ENCODE data around the gene CCER1.

The CCER1 gene

GRCh38 chr12:90964616-90965015 is 9.6 kb upstream of the CCER1 start:
- DNase-seq: no peak

GRCh38 chr12:90963946-90964345 is 9.0 kb upstream of the CCER1 start:
- no peak for DNase-seq

- DNase-seq: no peak
Measured at GRCh38 chr12:90961154-90961553, 6.2 kb upstream of the CCER1 start.

GRCh38 chr12:90959538-90960139 is 4.7 kb upstream of the CCER1 start:
- DNase-seq: no peak

- no peak for DNase-seq
Measured at GRCh38 chr12:90959032-90959431, 4.1 kb upstream of the CCER1 start.

- DNase-seq: no peak
Measured at GRCh38 chr12:90958347-90958746, 3.4 kb upstream of the CCER1 start.

GRCh38 chr12:90954428-90954827 is 548 bp downstream of the CCER1 start:
- no peak for DNase-seq

- DNase-seq: no peak
Measured at GRCh38 chr12:90953956-90954421, 987 bp downstream of the CCER1 start.

GRCh38 chr12:90951432-90952105 is 3.4 kb downstream of the CCER1 start:
- no peak for DNase-seq

GRCh38 chr12:90947869-90948268 is 7.1 kb downstream of the CCER1 start:
- no peak for DNase-seq

- no peak for DNase-seq
Measured at GRCh38 chr12:90945070-90945649, 9.8 kb downstream of the CCER1 start.

GRCh38 chr12:90943255-90943654 is 11.7 kb downstream of the CCER1 start:
- no peak for DNase-seq

GRCh38 chr12:90940872-90941499 is 14.0 kb downstream of the CCER1 start:
- no peak for DNase-seq

- no peak for DNase-seq
Measured at GRCh38 chr12:90939382-90939781, 15.6 kb downstream of the CCER1 start.

GRCh38 chr12:90938451-90938850 is 16.5 kb downstream of the CCER1 start:
- DNase-seq: no peak

GRCh38 chr12:90937651-90938050 is 17.3 kb downstream of the CCER1 start:
- no peak for DNase-seq

- DNase-seq: no peak
Measured at GRCh38 chr12:90936230-90937005, 18.6 kb downstream of the CCER1 start.

- no peak for DNase-seq
Measured at GRCh38 chr12:90925562-90925961, 29.4 kb downstream of the CCER1 start.

- no peak for DNase-seq
Measured at GRCh38 chr12:90924406-90924805, 30.6 kb downstream of the CCER1 start.

- DNase-seq: no peak
Measured at GRCh38 chr12:90922145-90922627, 32.8 kb downstream of the CCER1 start.

- no peak for DNase-seq
Measured at GRCh38 chr12:90921536-90921935, 33.4 kb downstream of the CCER1 start.

- no peak for DNase-seq
Measured at GRCh38 chr12:90920222-90920621, 34.8 kb downstream of the CCER1 start.

GRCh38 chr12:90917431-90917830 is 37.5 kb downstream of the CCER1 start:
- DNase-seq: no peak

Data from activated CD4-positive, CD25-positive, alpha-beta regulatory T cell (primary cell).